ENCODE measurements around the gene EXO1.

The EXO1 gene

GRCh38 chr1:241895013-241895412 is 47.0 kb downstream of the EXO1 start:
- no peak for DNase-seq

DNA sequence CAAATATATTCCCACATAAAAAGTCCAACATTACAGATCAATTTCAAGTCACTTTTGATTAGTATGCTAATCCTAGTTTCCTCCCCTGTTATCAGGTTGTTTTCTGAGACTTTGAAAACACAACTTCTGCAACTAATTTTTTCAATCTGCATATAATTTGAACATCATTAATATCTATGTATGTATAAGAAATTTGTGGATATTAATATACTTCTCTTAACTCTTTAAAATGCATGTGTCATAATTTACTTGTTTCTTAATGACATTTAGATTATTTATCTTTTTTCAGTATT is 48.6 kb downstream of the EXO1 start:
- DNase-seq, result no peak

DNA sequence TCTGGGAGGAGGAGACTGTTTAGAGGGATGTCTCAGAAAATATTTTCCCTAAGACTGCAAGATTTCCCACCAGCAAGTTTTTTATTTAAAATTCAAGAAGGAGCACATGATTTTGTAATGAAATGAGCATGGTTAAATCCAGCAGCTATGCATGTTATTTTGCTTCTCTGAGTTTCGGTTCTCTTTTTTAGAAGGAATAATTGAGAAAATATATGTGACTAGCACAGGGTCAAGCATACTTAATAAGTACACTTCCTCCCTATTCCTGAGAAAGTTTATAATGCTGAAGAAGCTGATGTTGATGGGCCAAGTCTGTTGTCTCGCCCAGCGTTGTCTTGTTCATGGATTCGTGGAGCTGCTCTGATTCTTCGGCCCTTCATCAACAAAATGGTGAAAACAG is 51.2 kb downstream of the EXO1 start:
- DNase-seq, result no peak

- no peak for DNase-seq
Measured at GRCh38 chr1:241900381-241900780, 52.4 kb downstream of the EXO1 start.

DNA sequence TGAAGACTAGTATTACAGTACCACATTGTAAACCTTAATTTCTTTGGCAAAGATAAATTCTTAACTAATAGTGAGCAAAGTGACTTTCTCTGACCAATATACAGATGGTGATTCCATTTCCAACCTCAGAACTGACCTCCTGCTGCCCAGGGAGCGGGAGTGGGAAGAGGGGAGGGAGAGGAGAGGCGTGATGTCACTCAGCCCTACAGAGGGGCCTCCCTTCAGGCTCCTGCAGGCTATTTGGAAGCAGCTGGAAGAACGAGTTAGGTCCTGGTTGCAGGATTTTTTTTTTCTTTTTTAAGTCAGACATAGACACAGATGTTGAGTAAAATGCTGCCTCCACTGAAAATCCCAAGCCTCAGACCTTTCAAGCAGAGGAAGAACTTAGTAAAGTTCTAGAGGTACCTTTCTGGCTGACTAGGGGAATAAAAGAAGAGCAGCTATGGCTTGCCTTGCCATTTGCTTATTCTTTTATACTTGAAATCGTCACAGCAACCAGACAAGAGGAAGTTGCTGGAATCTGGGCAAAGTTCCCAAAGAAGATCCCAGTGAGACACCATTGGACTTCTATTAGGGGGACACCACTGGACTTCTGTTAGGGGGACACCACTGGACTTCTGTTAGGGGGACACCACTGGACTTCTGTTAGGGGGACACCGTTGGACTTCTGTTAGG is 54.5 kb downstream of the EXO1 start:
- DNase-seq, result no peak

DNA sequence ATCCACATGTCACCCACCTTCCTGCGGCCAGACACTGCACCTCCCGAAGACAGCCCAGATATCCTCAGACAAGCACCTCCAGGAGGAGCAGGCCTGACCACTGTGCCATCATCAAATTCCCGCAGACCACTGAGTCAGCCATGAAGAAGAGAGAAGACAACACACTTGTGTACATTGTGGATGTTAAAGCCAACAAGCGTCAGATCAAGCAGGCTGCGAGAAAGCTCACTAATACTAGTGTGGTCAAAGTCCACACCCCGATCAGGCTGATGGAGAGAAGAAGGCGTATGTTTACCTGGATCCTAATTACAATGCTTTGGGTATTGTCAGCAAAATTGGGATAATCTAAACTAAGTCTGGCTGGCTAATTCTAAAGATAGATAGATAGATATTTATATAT is 68.2 kb downstream of the EXO1 start:
- no peak for DNase-seq

GRCh38 chr1:241917487-241917886 is 69.5 kb downstream of the EXO1 start:
- no peak for DNase-seq

DNA sequence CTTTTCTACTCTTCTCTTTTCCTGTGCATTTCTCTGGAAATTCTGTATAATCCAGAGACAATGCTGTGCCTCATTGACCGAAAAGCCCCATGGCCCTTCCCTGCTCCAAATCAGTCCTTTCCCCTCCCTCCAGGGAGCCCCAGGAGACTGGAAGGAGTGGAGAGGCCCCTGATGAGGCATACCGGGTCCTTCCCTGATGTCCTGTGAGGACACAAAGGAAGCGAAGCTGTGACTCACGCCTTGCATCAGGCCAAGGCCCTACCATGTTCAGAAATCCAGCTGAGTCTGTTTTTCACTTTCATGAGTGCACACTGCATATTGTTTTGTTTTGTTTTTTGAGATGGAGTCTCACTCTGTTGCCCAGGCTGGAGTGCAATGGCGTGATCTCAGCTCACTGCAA is 70.9 kb downstream of the EXO1 start:
- DNase-seq, result no peak

DNA sequence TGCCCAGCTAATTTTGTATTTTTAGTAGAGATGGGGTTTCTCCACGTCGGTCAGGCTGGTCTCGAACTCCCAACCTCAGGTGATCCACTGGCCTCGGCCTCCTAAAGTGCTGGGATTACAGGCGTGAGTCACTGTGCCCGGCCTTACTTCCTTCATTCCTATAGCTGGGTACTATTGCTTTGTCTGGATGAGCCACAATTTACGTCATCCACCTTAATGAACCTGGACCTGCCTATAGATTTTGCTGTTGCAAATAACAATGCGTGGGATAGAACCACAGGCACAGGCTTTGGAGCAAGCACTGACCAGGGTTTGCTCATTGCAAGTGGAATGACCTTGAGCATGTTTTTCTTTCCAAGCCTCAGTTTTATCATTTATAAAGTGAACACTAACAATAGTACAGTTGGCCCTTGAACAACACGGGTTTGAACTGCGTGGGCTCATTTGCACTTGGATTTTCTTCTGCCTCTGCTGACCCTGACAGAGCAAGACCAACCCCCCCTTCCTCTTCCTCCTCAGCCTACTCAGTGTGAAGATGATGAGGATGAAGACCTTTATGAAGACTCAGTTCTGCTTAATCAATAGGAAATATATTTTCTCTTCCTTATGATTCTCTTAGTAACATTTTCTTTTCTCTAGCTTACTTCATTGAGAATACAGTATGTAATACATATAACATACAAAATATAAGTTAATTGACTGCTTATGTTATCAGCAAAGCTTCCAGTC is 76.2 kb downstream of the EXO1 start:
- no peak for DNase-seq

GRCh38 chr1:241926141-241926540 is 78.1 kb downstream of the EXO1 start:
- no peak for DNase-seq

GRCh38 chr1:241927321-241927720 is 79.3 kb downstream of the EXO1 start:
- DNase-seq, result no peak

DNA sequence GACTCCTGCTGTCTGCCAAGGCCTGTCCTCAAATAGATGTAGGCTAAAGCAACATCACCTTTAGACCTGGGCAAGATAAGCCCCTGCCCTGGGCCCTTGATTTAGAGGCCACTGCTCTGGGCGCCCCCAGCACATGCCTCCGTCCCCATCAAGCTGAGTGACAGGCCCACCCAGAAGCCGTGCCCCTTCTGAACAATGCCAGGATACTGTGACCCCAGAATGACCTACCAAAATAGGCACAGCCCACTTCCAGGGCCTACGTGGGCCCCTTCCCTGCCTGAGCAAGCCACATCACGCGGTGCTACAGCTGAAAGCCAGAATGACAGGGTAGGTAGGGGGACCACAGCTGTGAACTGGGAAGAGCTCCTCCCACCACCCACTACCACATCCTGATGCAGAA is 84.8 kb downstream of the EXO1 start:
- DNase-seq, result no peak

DNA sequence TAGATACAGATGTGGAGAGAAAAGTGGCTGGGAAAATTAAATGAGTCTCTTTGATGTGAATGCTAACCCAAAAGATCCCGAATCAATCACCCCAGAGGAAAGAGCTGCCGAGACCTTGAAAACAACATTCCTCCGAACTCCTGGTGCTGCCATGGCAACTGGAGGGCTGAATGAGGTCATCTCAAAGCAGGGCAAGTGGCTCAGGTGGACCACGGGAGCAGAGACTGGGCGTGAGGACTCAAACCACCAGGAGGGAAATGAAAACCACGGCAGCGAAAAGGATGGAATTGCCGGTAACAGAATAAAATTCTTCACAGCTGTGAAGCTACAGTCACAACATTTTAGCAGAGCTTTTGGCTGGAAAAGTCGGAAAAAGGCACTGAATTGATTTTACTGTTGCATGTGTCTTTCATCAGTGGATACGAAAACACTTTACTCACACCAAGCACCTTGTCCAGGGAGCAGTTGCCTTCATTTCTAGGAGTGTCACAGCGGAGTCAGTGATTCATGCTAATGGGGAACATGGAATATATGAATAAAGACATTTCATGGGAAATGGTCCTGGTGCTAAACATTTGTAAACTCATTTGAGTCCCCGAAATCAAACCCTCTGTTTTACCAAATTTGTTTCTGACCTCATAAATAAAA is 86.3 kb downstream of the EXO1 start:
- DNase-seq, result no peak

- DNase-seq, result no peak
Measured at GRCh38 chr1:241934866-241935265, 86.9 kb downstream of the EXO1 start.
